MM.1S (cell line): ENCODE data around the gene OR56A3.

ENCODE experiments used
- DNase-seq: peaks from one replicate; pipeline ENCODE4 v3.0.0-alpha.2; 2015
- H2AFZ ChIP-seq: fragments of 300-600 bp; sonication (generic); 2 replicates; pipeline ENCODE4 v1.6.0; 2016; ENCODE audit warnings: antibody characterized with exemption, low read length
- H3F3A ChIP-seq: fragments of 300-600 bp; sonication (generic); 2 replicates; pipeline ENCODE4 v1.6.1; 2016; ENCODE audit warnings: mild to moderate bottlenecking, antibody characterized with exemption, low read length, moderate library complexity, mixed read lengths; ENCODE audit not compliant: insufficient read depth
- H3K27ac ChIP-seq: fragments of 300-600 bp; sonication (generic); 2 replicates; pipeline ENCODE4 v1.5.1; 2016; ENCODE audit warnings: mild to moderate bottlenecking, low read length
- H3K27me3 ChIP-seq: fragments of 300-600 bp; sonication (generic); replicated peaks from 2 replicates; pipeline ENCODE4 v1.6.0; 2016; ENCODE audit warnings: low read length; ENCODE audit not compliant: insufficient read depth
- H3K36me3 ChIP-seq: fragments of 300-600 bp; sonication (generic); replicated peaks from 2 replicates; pipeline ENCODE4 v1.6.1; 2016; ENCODE audit warnings: mild to moderate bottlenecking, low read length, mixed read lengths; ENCODE audit not compliant: insufficient read depth
- H3K4me1 ChIP-seq: fragments of 300-600 bp; sonication (generic); 2 replicates; pipeline ENCODE4 v1.6.1; 2016; ENCODE audit warnings: low read length, mixed read lengths
- H3K4me2 ChIP-seq: fragments of 300-600 bp; sonication (generic); 2 replicates; pipeline ENCODE4 v1.6.0; 2016; ENCODE audit warnings: low read depth, low read length
- H3K4me3 ChIP-seq: fragments of 300-600 bp; sonication (generic); 2 replicates; pipeline ENCODE4 v1.5.1; 2016; ENCODE audit warnings: low read length, mixed read lengths
- H3K79me2 ChIP-seq: fragments of 300-600 bp; sonication (generic); 2 replicates; pipeline ENCODE4 v1.6.1; 2016; ENCODE audit warnings: mixed run types, low read length, mixed read lengths
- H3K9ac ChIP-seq: fragments of 300-600 bp; sonication (generic); 2 replicates; pipeline ENCODE4 v1.6.1; 2016; ENCODE audit warnings: low read length, mixed read lengths
- H3K9me2 ChIP-seq: fragments of 300-600 bp; sonication (generic); replicated peaks from 2 replicates; pipeline ENCODE4 v1.6.1; 2016; ENCODE audit warnings: mild to moderate bottlenecking, low read length, mixed read lengths; ENCODE audit not compliant: insufficient read depth
- H3K9me3 ChIP-seq: fragments of 300-600 bp; sonication (generic); replicated peaks from 2 replicates; pipeline ENCODE4 v1.6.1; 2016; ENCODE audit warnings: mild to moderate bottlenecking, low read length, mixed read lengths; ENCODE audit not compliant: insufficient read depth
- H4K20me1 ChIP-seq: fragments of 300-600 bp; sonication (generic); 2 replicates; pipeline ENCODE4 v1.6.1; 2016; ENCODE audit warnings: mild to moderate bottlenecking, low read length, moderate library complexity, mixed read lengths; ENCODE audit not compliant: insufficient read depth
- CTCF ChIP-seq: fragments of 300-600 bp; sonication (generic); IDR thresholded peaks from 2 replicates; pipeline ENCODE4 v1.5.1; 2016; ENCODE audit warnings: antibody characterized with exemption, low read length, mixed read lengths
- EZH2 ChIP-seq: fragments of 300-600 bp; sonication (generic); optimal IDR thresholded peaks from 2 replicates; pipeline ENCODE3; 2017; ENCODE audit warnings: low read depth, mild to moderate bottlenecking, antibody characterized with exemption, low read length, mixed read lengths
- EZH2phosphoT487 ChIP-seq: fragments of 300-600 bp; sonication (generic); IDR thresholded peaks from 2 replicates; pipeline ENCODE4 v1.6.1; 2018; ENCODE audit warnings: antibody characterized with exemption, low read length

Gene OR56A3

GRCh38 chr11:5910540-5910939 is 31.5 kb upstream of the OR56A3 start:
- Histone ChIP-seq H3K9ac (no peak overlapping the region), H3K27ac (no peak overlapping the region), H3K9me2 (no peaks in the 10 kb centered on the region), H2AFZ (no peak overlapping the region), H3K4me3 (no peak overlapping the region), H3F3A (no peaks in the 10 kb centered on the region), H4K20me1 (no peaks in the 10 kb centered on the region), H3K9me3 (no peaks in the 10 kb centered on the region), H3K36me3 (no peaks in the 10 kb centered on the region), H3K79me2 (no peaks in the 10 kb centered on the region), H3K4me2 (no peak overlapping the region), H3K4me1 (no peaks in the 10 kb centered on the region), H3K27me3 (no peaks in the 10 kb centered on the region)
- TF ChIP-seq CTCF (no peak), EZH2 (no peak), EZH2phosphoT487 (no peak)
- no peak for DNase-seq

- Histone ChIP-seq H3K27ac (no peak overlapping the region), H3K4me2 (no peak overlapping the region), H3F3A (no peaks in the 10 kb centered on the region), H3K36me3 (no peaks in the 10 kb centered on the region), H3K9ac (no peak overlapping the region), H3K4me3 (no peak overlapping the region), H3K27me3 (no peaks in the 10 kb centered on the region), H3K79me2 (no peaks in the 10 kb centered on the region), H3K9me2 (no peaks in the 10 kb centered on the region), H2AFZ (no peak overlapping the region), H3K9me3 (no peaks in the 10 kb centered on the region), H3K4me1 (no peaks in the 10 kb centered on the region), H4K20me1 (no peaks in the 10 kb centered on the region)
- no peak for DNase-seq
- no peak for TF ChIP-seq EZH2
- no peak for TF ChIP-seq CTCF
- no peak for TF ChIP-seq EZH2phosphoT487
Measured at GRCh38 chr11:5922749-5923426, 19.2 kb upstream of the OR56A3 start.

GRCh38 chr11:5923427-5923776 is 18.6 kb upstream of the OR56A3 start:
- H3K27ac ChIP-seq, result no peak overlapping the region

More at GRCh38 chr11:5923427-5923776, 18.6 kb upstream of the OR56A3 start:
- Histone ChIP-seq H3K27me3 (no peaks in the 10 kb centered on the region), H3K79me2 (no peaks in the 10 kb centered on the region), H4K20me1 (no peaks in the 10 kb centered on the region), H3K9me2 (no peaks in the 10 kb centered on the region), H3K4me3 (no peak overlapping the region), H3K9ac (no peak overlapping the region), H3K4me1 (no peaks in the 10 kb centered on the region), H3K36me3 (no peaks in the 10 kb centered on the region), H3K9me3 (no peaks in the 10 kb centered on the region), H3F3A (no peaks in the 10 kb centered on the region), H2AFZ (no peak overlapping the region), H3K4me2 (no peak overlapping the region)
- no peak for TF ChIP-seq EZH2phosphoT487
- no peak for TF ChIP-seq CTCF
- TF ChIP-seq EZH2, result no peak
- no peak for DNase-seq
